ENCODE measurements around the gene CLINT1. TPM values are rescaled to one million over a fixed set of nuclear protein-coding genes. Genes with fewer than 3 reads are reported as not detected.

CLINT1 gene
- total RNA-seq, 1 donor from 2014 or later, result 79.2 TPM

DNA sequence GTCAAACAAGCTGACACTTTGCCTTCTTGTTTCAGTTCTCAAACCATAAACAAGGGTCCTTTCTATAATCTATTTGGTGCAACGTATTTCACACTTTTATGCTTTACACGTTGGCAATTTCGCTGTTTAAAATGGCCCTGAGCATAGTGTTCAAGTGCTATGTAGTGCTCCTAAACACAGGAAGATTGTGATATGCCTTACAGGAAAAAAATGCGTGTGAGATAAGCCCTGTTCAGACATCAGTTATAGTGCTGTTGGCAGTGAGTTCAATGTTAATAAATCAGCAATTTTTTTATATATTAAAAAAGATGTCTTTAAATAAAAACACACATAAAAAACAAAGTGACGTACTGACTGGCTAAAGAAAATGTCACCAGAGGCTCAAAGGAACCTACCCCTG is 23.9 kb downstream of the CLINT1 start:
- Histone ChIP-seq H3K27ac (no peak overlapping the region), H3K27me3 (ENCODE audit: low read depth) (no peaks in the 10 kb centered on the region), H3K4me3 (no peak overlapping the region), H3K4me1 (peaks cover 6% of the 10 kb centered on the region), H3K9me3 (no peaks in the 10 kb centered on the region), H3K36me3 (no peaks in the 10 kb centered on the region)
- DNase-seq, result no peak
- no peak for ATAC-seq
- intact Hi-C loops (cut with DNase I), result no loop called here
- TF ChIP-seq, protein P1, sequence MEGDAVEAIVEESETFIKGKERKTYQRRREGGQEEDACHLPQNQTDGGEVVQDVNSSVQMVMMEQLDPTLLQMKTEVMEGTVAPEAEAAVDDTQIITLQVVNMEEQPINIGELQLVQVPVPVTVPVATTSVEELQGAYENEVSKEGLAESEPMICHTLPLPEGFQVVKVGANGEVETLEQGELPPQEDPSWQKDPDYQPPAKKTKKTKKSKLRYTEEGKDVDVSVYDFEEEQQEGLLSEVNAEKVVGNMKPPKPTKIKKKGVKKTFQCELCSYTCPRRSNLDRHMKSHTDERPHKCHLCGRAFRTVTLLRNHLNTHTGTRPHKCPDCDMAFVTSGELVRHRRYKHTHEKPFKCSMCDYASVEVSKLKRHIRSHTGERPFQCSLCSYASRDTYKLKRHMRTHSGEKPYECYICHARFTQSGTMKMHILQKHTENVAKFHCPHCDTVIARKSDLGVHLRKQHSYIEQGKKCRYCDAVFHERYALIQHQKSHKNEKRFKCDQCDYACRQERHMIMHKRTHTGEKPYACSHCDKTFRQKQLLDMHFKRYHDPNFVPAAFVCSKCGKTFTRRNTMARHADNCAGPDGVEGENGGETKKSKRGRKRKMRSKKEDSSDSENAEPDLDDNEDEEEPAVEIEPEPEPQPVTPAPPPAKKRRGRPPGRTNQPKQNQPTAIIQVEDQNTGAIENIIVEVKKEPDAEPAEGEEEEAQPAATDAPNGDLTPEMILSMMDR (IDR thresholded peaks at IDR 0.05), result no peak

- intact Hi-C loops (cut with DNase I), result no loop called here
- H3K9me3 ChIP-seq, result no peaks in the 10 kb centered on the region
- no peak for ATAC-seq
- H3K36me3 ChIP-seq, result no peaks in the 10 kb centered on the region
- DNase-seq, result no peak
- no peak overlapping the region for H3K4me3 ChIP-seq
- H3K27ac ChIP-seq, result no peak overlapping the region
- H3K27me3 ChIP-seq (ENCODE audit: low read depth), result no peaks in the 10 kb centered on the region
- H3K4me1 ChIP-seq, result peaks cover 35% of the 10 kb centered on the region
- TF ChIP-seq, protein P1 (IDR thresholded peaks at IDR 0.05), result no peak
Observed at GRCh38 chr5:157828944-157829639, 29.9 kb downstream of the CLINT1 start.

GRCh38 chr5:157828105-157828943 is 30.6 kb downstream of the CLINT1 start:
- DNase-seq, result no peak
- Histone ChIP-seq H3K27me3 (ENCODE audit: low read depth) (no peaks in the 10 kb centered on the region), H3K4me3 (no peak overlapping the region), H3K36me3 (no peaks in the 10 kb centered on the region), H3K9me3 (no peaks in the 10 kb centered on the region), H3K27ac (no peak overlapping the region), H3K4me1 (peaks cover 35% of the 10 kb centered on the region)
- TF ChIP-seq, protein P1 (IDR thresholded peaks at IDR 0.05), result no peak
- ATAC-seq, result peak in 1 of 2 donors; percentile 32
- intact Hi-C loops (cut with DNase I), result no loop called here

GRCh38 chr5:157827423-157827822 is 31.5 kb downstream of the CLINT1 start:
- H3K27me3 ChIP-seq (ENCODE audit: low read depth), result no peaks in the 10 kb centered on the region
- H3K4me3 ChIP-seq, result no peak overlapping the region
- H3K9me3 ChIP-seq, result no peaks in the 10 kb centered on the region
- TF ChIP-seq, protein P1 (IDR thresholded peaks at IDR 0.05), result no peak
- H3K4me1 ChIP-seq, result peaks cover 29% of the 10 kb centered on the region
- ATAC-seq (no peak), DNase-seq (no peak)
- H3K36me3 ChIP-seq, result no peaks in the 10 kb centered on the region
- intact Hi-C loops (cut with DNase I), result no loop called here
- no peak overlapping the region for H3K27ac ChIP-seq

DNA sequence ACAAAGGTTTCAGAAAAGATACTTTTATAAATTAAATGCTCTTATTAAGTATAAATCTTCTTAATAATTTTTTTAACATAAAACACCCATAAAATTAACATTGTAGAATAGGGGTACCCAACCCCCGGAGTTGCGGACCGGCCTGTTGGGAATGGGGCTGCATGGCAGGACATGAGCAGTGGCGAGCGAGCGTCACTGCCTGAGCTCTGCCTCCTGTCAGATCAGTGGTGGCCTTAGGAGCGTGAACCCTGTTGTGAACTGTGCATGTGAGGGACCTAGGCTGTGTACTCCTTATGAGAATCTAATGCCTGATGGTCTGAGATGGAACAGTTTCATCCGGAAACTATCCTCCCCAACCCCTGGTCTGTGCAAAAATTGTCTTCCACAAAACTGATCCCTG is 35.3 kb downstream of the CLINT1 start:
- DNase-seq (no peak), ATAC-seq (no peak)
- intact Hi-C loops (cut with DNase I), result no loop called here
- Histone ChIP-seq H3K4me1 (peaks cover 59% of the 10 kb centered on the region), H3K9me3 (no peaks in the 10 kb centered on the region), H3K36me3 (no peaks in the 10 kb centered on the region), H3K27me3 (ENCODE audit: low read depth) (no peaks in the 10 kb centered on the region), H3K27ac (no peak overlapping the region), H3K4me3 (no peak overlapping the region)
- TF ChIP-seq, protein P1 (IDR thresholded peaks at IDR 0.05), result no peak
